Kasumi-1 (cell line): Measurements from ENCODE around the gene TPGS1.
A peak's percentile ranks its signal among the peaks of the same experiment; 100 is the strongest.

Experiments
- DNase-seq, 2 experiments: peaks; one replicate each; lab custom pipeline; 2025; lab: John Stamatoyannopoulos, UW

TPGS1 gene

DNA sequence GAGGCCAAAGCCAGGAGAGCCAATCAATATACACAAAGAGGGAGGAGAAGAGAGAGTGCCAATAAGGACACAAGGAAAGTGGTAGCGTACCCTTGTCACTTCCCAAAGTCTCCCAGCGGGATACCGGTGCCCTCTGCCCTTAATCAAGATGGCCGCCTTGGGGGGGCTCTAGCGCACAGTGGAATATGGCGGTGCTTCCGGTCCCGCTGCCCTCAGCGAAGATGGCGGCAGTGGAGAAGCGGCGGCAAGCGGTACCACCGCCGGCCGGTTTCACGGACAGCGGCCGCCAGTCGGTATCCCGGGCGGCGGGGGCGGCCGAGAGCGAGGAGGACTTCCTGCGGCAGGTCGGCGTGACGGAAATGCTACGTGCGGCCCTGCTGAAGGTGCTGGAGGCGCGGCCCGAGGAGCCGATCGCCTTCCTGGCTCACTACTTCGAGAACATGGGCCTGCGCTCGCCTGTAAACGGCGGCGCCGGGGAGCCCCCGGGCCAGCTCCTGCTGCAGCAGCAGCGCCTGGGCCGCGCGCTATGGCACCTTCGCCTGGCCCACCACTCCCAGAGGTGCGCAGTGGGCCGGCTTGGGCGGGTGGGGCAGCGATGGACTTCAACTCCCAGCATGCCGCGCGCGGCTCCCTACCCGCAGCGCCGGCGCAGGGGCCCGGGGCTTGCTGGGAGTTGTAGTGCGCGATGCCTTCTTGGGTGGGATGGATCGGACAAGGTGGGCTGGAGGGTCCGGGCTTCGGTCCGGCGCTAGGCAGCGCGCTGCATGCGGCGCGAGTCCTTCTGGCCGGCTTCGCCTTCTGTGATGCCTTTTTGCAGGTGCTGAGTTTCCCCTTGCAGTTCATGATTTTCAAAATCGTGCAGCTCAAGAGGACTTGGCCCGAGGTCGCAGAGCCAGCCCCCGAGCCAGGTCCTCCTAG lies at the start of gene TPGS1:
TSS of gene TPGS1 (plus strand) at position 212 of the 918 bp plus-strand sequence. CDS start at position 222, 10 bp downstream.
- DNase-seq, result peak; percentile 62 to 75

DNA sequence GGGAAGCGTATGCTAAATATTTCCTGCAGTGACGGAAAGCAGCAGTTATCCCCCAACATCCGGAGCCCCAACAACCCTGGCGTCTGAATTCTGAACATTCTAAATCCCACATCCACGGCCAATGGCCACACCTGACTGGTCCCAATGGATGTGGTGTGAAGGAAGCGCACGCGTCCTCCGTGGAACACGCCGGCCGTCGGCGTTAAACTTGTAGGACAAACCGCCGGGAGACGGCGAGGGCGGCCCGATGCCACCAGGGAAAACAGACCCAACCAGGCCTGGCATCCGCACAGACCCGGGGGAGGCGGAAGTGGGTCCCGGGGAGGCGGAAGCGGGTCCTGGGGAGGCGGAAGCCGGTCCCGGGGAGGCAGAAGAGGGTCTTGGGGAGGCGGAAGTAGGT lies 49.7 kb upstream of the TPGS1 start:
- no peak for DNase-seq

GRCh38 chr19:458091-459042 lies 48.9 kb upstream of the TPGS1 start:
- DNase-seq, result no peak

- DNase-seq, result no peak
These were observed 47.4 kb upstream of the TPGS1 start for GRCh38 chr19:459724-460511.

DNA sequence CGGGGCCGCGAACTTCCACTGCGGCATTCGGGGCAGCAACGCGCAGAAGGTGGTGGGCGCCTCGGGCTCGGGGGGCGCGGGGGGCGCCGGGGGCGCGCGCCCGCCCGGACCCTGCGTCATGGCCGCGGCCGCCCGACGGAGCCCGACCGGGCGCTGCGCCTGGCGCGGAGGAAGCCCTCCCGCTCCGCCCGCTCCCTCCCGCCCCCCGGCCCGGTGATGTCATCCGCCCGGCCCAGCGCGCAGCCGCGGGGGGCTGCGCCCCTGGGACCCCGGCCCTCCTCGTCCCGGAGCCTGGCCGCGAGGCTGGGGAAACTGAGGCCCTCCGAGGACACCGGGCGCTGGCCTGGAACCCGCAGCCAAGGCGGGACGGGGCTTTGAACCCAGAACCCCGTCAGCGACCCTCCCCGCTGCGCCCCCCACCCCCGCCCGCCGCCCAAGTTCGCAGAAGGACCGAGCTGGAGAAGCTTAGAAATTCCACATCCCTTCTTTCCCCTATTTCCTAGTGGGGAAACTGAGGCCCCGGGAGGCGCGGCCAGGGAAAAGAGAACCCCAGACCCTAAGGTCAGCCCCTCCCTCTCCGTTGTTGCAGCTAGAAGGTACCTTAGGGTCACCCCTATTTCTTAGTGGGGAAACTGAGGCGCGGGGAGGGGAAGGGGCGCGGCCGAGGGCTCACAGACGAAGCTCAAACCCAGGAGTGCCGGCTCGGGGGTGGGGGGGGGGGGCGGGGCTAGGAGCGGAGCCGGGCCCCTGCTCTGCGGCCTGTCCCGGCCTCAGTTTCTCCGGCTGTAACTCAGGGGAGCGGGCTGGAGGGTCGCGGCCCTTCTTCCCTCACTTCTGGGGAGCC lies 46.2 kb upstream of the TPGS1 start, which contains the start of gene SHC2:
TSS of gene SHC2 (minus strand) at position 157 of the 844 bp plus-strand sequence. CDS start at position 120, 37 bp downstream.
- DNase-seq, result no peak

DNA sequence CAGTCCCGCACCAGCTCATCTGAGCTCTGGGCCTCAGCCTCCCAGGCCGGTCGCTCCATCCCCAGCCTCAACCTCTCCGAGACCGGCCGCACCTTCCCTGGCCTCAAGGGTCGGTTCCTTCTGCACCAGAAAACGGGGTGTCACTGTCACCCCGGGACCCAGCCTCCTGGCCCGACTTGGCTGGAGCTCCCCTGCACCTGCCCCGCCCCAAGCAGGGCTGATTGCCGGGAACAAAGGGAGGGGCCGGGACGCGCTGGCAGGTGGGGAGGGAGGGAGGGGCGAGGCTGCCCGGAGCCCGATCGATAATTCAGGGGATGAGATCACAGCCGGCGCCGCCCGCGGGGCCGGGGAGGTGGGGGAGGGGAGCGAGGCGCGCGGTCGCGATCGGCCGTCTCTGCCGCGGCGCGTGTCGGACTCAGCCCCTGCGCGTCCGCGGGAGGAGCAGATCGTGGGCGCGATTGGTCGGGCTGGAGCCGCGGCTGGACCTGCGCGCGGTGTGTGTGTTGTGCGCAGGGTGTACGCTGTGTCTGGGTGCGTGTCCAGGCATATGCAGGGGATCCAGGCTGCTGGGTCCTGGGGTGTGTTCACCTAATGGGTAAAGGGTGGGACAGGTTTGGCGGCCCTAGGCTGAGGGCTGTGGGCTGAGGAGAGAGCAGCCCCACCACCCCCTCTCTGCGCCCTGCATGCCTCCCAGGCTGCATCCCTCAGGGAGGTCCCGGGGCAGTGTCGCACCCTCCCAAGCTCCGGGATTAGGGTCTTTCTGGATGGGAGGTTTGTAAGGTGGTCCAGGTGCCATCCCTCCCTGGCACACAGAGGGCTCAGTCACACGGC lies 45.4 kb upstream of the TPGS1 start:
- no peak for DNase-seq

GRCh38 chr19:463483-464207 lies 43.7 kb upstream of the TPGS1 start:
- no peak for DNase-seq

GRCh38 chr19:464208-464545 lies 43.1 kb upstream of the TPGS1 start:
- DNase-seq, result no peak

GRCh38 chr19:465056-465816 lies 42.1 kb upstream of the TPGS1 start:
- DNase-seq, result no peak

- no peak for DNase-seq
These were observed 39.7 kb upstream of the TPGS1 start for GRCh38 chr19:467554-467953.

DNA sequence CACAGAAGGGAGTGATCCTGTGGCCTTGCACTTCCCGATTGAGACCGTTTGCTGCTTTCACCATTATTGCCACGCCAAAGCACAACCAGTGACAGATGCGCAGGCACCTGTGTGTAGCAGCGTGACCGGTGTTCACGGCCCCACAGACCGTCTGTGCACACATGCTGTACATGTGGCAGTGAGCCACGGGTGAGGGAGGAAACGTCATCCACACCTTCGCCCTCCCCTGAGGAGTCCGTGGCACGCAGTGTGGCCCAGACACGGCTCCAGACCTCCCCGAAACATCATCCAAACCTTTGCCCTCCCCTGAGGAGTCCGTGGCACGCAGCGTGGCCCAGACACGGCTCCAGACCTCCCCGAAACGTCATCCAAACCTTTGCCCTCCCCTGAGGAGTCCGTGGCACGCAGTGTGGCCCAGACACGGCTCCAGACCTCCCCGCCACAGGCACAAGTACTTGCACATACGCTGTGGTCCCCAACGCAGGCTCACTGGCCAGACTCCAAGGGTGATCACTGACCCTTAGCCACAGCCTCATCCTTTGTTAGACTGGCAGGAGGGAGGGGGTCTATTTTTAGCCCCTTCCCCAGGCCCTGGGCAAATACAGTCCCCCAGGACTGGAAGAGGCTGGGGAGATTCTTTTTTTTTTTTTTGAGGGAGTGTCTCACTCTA lies 38.6 kb upstream of the TPGS1 start:
- no peak for DNase-seq

- no peak for DNase-seq
These were observed 37.5 kb upstream of the TPGS1 start for GRCh38 chr19:469833-470232.

GRCh38 chr19:470701-471100 lies 36.6 kb upstream of the TPGS1 start:
- no peak for DNase-seq

GRCh38 chr19:472005-472858 lies 35.1 kb upstream of the TPGS1 start:
- no peak for DNase-seq

GRCh38 chr19:474126-475078 lies 32.9 kb upstream of the TPGS1 start:
- no peak for DNase-seq

DNA sequence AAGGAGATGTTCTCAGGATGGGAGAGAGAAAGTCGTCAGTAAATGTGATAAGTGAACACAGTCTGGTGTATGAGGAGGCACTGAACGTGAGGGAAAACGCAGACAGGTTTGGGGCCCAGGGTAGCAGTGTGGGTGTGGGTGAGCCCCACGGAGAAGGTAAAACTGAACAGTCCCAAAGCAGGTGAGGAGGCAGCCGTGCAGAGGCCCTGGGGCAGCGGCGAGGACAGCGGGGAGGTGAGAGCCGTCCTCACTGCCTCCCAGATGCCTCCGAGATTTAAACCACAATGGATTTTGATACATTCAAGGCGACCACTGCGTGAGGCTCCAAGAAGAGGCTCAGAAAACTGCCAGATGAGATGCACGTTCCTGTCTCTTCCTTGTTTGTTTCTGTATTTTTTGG lies 31.9 kb upstream of the TPGS1 start:
- DNase-seq, result no peak
